H9 (cell line): ENCODE results near the gene CBX8. TPM values are rescaled to one million over a fixed set of nuclear protein-coding genes. Genes with fewer than 3 reads are reported as not detected.
A peak's percentile ranks its signal among the peaks of the same experiment; 100 is the strongest.

Experiments
- DNase-seq: peaks from one replicate; pipeline ENCODE4 v3.0.0-alpha.2; 2017
- H2AFZ ChIP-seq: one replicate; pipeline ENCODE4 v1.6.1; 2013; ENCODE audit warnings: mild to moderate bottlenecking, low read length, control low read depth, moderate library complexity
- H2AK5ac ChIP-seq: 2 replicates; pipeline ENCODE4 v1.6.1; 2013; ENCODE audit warnings: low read length, control low read depth, mixed read lengths; ENCODE audit not compliant: insufficient read length
- H2BK120ac ChIP-seq: one replicate; pipeline ENCODE4 v1.6.1; 2013; ENCODE audit warnings: low read depth, mild to moderate bottlenecking, low read length, control low read depth, inconsistent platforms; ENCODE audit not compliant: poor library complexity, severe bottlenecking
- H2BK12ac ChIP-seq: 2 replicates; pipeline ENCODE4 v1.6.1; 2013; ENCODE audit warnings: low read length, control low read depth, mixed read lengths, low read depth; ENCODE audit not compliant: insufficient read length
- H2BK15ac ChIP-seq: 2 replicates; pipeline ENCODE4 v1.6.1; 2013; ENCODE audit warnings: low read depth, low read length, control low read depth
- H2BK20ac ChIP-seq: one replicate; pipeline ENCODE4 v1.6.1; 2013; ENCODE audit warnings: low read depth, mild to moderate bottlenecking, low read length, control low read depth, inconsistent platforms; ENCODE audit not compliant: poor library complexity, severe bottlenecking
- H2BK5ac ChIP-seq: 2 replicates; pipeline ENCODE4 v1.6.1; 2013; ENCODE audit warnings: low read length, control low read depth, mixed read lengths; ENCODE audit not compliant: insufficient read length
- H3K14ac ChIP-seq: 2 replicates; pipeline ENCODE4 v1.6.1; 2013; ENCODE audit warnings: low read length, control low read depth; ENCODE audit not compliant: insufficient read depth
- H3K18ac ChIP-seq: 2 replicates; pipeline ENCODE4 v1.6.1; 2013; ENCODE audit warnings: low read depth, mild to moderate bottlenecking, mixed read lengths, low read length, control low read depth; ENCODE audit not compliant: insufficient read length
- H3K23ac ChIP-seq: 2 replicates; pipeline ENCODE4 v1.6.1; 2013; ENCODE audit warnings: low read length, control low read depth, mixed read lengths, low read depth; ENCODE audit not compliant: insufficient read length
- H3K23me2 ChIP-seq: 2 replicates; pipeline ENCODE4 v1.6.1; 2013; ENCODE audit warnings: low read depth, mild to moderate bottlenecking, mixed read lengths, low read length, control low read depth; ENCODE audit not compliant: insufficient read length, poor library complexity, severe bottlenecking
- H3K27ac ChIP-seq: 2 replicates; pipeline ENCODE4 v1.5.1; 2013; ENCODE audit warnings: low read length, control low read depth, mixed read lengths, low read depth; ENCODE audit not compliant: insufficient read length
- H3K27me3 ChIP-seq: 2 replicates; pipeline ENCODE4 v1.6.1; 2013; ENCODE audit warnings: low read length, control low read depth, inconsistent platforms; ENCODE audit not compliant: insufficient read depth
- H3K4ac ChIP-seq: 2 replicates; pipeline ENCODE4 v1.6.1; 2013; ENCODE audit warnings: low read depth, mild to moderate bottlenecking, control low read depth, inconsistent platforms, low read length, moderate library complexity
- H3K4me1 ChIP-seq: 2 replicates; pipeline ENCODE4 v1.6.1; 2013; ENCODE audit warnings: low read length, control low read depth, inconsistent platforms; ENCODE audit not compliant: insufficient read depth
- H3K4me2 ChIP-seq: 2 replicates; pipeline ENCODE4 v1.6.1; 2013; ENCODE audit warnings: low read length, control low read depth, mixed read lengths; ENCODE audit not compliant: insufficient read length, insufficient read depth
- H3K56ac ChIP-seq: 2 replicates; pipeline ENCODE4 v1.6.1; 2013; ENCODE audit warnings: low read depth, mild to moderate bottlenecking, mixed read lengths, low read length, control low read depth; ENCODE audit not compliant: insufficient read length
- H3K79me1 ChIP-seq: 2 replicates; pipeline ENCODE4 v1.6.1; 2013; ENCODE audit warnings: low read depth, mild to moderate bottlenecking, moderate library complexity, low read length, control low read depth, inconsistent platforms; ENCODE audit not compliant: insufficient read depth, poor library complexity, severe bottlenecking
- H3K79me2 ChIP-seq: 2 replicates; pipeline ENCODE4 v1.6.1; 2013; ENCODE audit warnings: low read length, control low read depth, inconsistent platforms; ENCODE audit not compliant: insufficient read depth
- H3K9ac ChIP-seq: 2 replicates; pipeline ENCODE4 v1.6.1; 2013; ENCODE audit warnings: low read length, control low read depth, mixed read lengths; ENCODE audit not compliant: insufficient read length; ENCODE audit errors: extremely low read depth
- H3K9me3 ChIP-seq: one replicate; pipeline ENCODE4 v1.6.1; 2013; ENCODE audit warnings: low read depth, low read length, inconsistent platforms; ENCODE audit not compliant: control insufficient read depth
- H3T11ph ChIP-seq: one replicate; pipeline ENCODE4 v1.6.1; 2013; ENCODE audit warnings: mild to moderate bottlenecking, low read length, control low read depth, inconsistent platforms
- H4K20me1 ChIP-seq: one replicate; pipeline ENCODE4 v1.6.1; 2013; ENCODE audit not compliant: control insufficient read depth, insufficient read length, insufficient read depth
- H4K5ac ChIP-seq: 2 replicates; pipeline ENCODE4 v1.6.1; 2013; ENCODE audit warnings: low read depth, mild to moderate bottlenecking, mixed read lengths, low read length, control low read depth; ENCODE audit not compliant: insufficient read length
- H4K8ac ChIP-seq: replicated peaks from 2 replicates; pipeline ENCODE4 v1.6.1; 2013; ENCODE audit warnings: low read length, control low read depth, mixed read lengths, low read depth; ENCODE audit not compliant: insufficient read length
- H4K91ac ChIP-seq: 2 replicates; pipeline ENCODE4 v1.6.1; 2013; ENCODE audit warnings: low read depth, mild to moderate bottlenecking, moderate library complexity, mixed read lengths, low read length, control low read depth; ENCODE audit not compliant: insufficient read length
- H3K27ac Mint-ChIP-seq, 3 experiments: 2 replicates in 2 of 3; 3 replicates in 1 of 3; pipeline ENCODE4 v1.8.0; 2020 to 2021; ENCODE audit warnings: mixed read lengths in 3 of 3, mild to moderate bottlenecking in 1 of 3, moderate library complexity in 1 of 3
- H3K27me3 Mint-ChIP-seq: 2 replicates; pipeline ENCODE4 v1.8.0; 2021; ENCODE audit warnings: low read depth, mild to moderate bottlenecking, moderate library complexity, mixed read lengths
- H3K36me3 Mint-ChIP-seq, 3 experiments: 2 replicates in 2 of 3; 3 replicates in 1 of 3; pipeline ENCODE4 v1.8.0; 2020 to 2021; ENCODE audit warnings: low read depth in 3 of 3, mixed read lengths in 3 of 3; ENCODE audit not compliant: insufficient read depth in 1 of 3
- H3K4me1 Mint-ChIP-seq, 2 experiments: 2 replicates each; pipeline ENCODE4 v1.8.0; 2020; ENCODE audit warnings: mixed read lengths in 2 of 2
- H3K4me3 Mint-ChIP-seq, 2 experiments: 2 replicates in 1 of 2; 3 replicates in 1 of 2; pipeline ENCODE4 v1.8.0; 2020 to 2021; ENCODE audit warnings: mild to moderate bottlenecking in 2 of 2, mixed read lengths in 2 of 2, moderate library complexity in 1 of 2
- H3K9me3 Mint-ChIP-seq, 2 experiments: 2 replicates in 1 of 2; 3 replicates in 1 of 2; pipeline ENCODE4 v1.8.0; 2020; ENCODE audit warnings: mild to moderate bottlenecking in 2 of 2, mixed read lengths in 2 of 2, moderate library complexity in 1 of 2
- WGBS: extraction: QIAGEN DNeasy Blood & Tissue Kit; methylation state at CpG from one replicate; pipeline ENCODE4 v1.1.7; 2013; ENCODE audit warnings: missing lambda C conversion rate, low lambda C conversion rate, mixed read lengths; ENCODE audit not compliant: insufficient read length; ENCODE audit errors: extremely low coverage; 5-methylcytosine and 5-hydroxymethylcytosine counted together
- total RNA-seq: library from RNA; stranded (reverse); gene quantifications from 2 replicates; pipeline ENCODE4 v1.2.1, GENCODE V29; 2021
- TF ChIP-seq, protein P1 (sequence below): fragments of 200-600 bp; sonication (generic); conservative IDR thresholded peaks from 3 replicates; pipeline ENCODE4 v1.8.0; 2021; ENCODE audit warnings: antibody characterized with exemption, mild to moderate bottlenecking

The CBX8 gene
- total RNA-seq, 1 experiment from 2014 or later: 1.2 TPM

DNA sequence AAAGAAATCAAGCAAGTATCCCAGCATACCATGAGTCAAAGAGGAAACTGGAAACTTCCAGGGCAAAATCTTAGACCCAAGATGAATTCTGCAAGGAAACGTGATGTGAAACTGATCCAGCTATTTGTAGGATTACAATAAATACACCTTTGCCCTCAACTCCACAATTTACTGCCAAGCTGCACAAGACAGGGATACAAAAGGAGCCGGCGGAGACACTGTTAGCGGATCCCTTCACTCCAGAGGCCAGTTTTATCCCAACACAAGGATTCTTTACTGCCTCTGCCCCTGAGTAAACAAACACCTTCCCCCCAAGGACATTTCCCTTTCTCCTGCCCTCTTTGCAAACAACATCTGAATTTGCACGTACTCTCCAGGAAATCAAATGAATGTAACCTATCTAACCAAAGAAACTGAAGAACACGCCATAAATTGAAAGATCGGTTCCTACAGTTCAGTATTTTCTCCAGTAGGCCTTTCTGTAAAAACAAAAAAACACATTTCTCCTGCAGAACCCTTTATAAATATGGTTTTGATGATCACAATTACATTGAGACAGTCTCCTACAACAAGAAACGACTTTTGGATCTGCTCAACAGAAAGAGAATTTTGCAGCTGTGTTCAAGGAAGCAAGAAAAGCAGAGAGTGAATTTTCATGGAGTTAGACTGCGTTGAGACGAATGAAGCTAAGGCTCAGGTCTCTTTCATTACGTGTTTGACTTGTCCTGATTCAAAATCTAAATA lies 20.3 kb downstream of the CBX8 start:
- Histone ChIP-seq H3K9me3 (no peaks in the 10 kb centered on the region), H3K18ac (no peak overlapping the region), H3K9ac (no peak overlapping the region), H2AK5ac (no peak overlapping the region), H3K23ac (no peak overlapping the region), H4K5ac (no peak overlapping the region), H4K8ac (no peak overlapping the region), H4K91ac (no peak overlapping the region), H2BK15ac (no peak overlapping the region), H3K14ac (no peak overlapping the region), H3K27me3 (no peaks in the 10 kb centered on the region), H3K27ac (no peak overlapping the region), H4K20me1 (no peaks in the 10 kb centered on the region), H3K23me2 (peaks cover 14% of the 10 kb centered on the region), H2AFZ (no peak overlapping the region), H3K79me2 (0 out of 2 replicates have a peak, but pooled peaks cover 2% of the 10 kb centered on the region), H2BK20ac (no peak overlapping the region), H2BK120ac (no peak overlapping the region), H3K79me1 (peaks cover 3% of the 10 kb centered on the region), H3T11ph (no peak overlapping the region), H3K4ac (no peak overlapping the region), H2BK5ac (no peak overlapping the region), H3K4me2 (peak overlapping the region; percentile 44), H3K56ac (no peak overlapping the region), H2BK12ac (no peak overlapping the region), H3K4me1 (peaks cover 3% of the 10 kb centered on the region; the same call in 1 of the 2 replicates)
- TF ChIP-seq, protein P1, sequence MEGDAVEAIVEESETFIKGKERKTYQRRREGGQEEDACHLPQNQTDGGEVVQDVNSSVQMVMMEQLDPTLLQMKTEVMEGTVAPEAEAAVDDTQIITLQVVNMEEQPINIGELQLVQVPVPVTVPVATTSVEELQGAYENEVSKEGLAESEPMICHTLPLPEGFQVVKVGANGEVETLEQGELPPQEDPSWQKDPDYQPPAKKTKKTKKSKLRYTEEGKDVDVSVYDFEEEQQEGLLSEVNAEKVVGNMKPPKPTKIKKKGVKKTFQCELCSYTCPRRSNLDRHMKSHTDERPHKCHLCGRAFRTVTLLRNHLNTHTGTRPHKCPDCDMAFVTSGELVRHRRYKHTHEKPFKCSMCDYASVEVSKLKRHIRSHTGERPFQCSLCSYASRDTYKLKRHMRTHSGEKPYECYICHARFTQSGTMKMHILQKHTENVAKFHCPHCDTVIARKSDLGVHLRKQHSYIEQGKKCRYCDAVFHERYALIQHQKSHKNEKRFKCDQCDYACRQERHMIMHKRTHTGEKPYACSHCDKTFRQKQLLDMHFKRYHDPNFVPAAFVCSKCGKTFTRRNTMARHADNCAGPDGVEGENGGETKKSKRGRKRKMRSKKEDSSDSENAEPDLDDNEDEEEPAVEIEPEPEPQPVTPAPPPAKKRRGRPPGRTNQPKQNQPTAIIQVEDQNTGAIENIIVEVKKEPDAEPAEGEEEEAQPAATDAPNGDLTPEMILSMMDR: no peak
- peaks cover 39% of the 10 kb centered on the region for H3K27me3 Mint-ChIP-seq
- H3K36me3 Mint-ChIP-seq: peaks cover 22 to 25% (median 24%) of the 10 kb centered on the region in 3 experiments
- no peak for DNase-seq
- no CpG with 5 or more reads among the region's 11 CpGs for WGBS
- H3K9me3 Mint-ChIP-seq: no peaks in the 10 kb centered on the region
- peak overlapping the region in 2 of 3 experiments; percentile 5 to 32; a peak in 1 of 7 replicates for H3K27ac Mint-ChIP-seq
- peaks cover 40 to 48% of the 10 kb centered on the region in 2 experiments for H3K4me1 Mint-ChIP-seq
- peak overlapping the region; percentile 69 to 84 for H3K4me3 Mint-ChIP-seq
